ENCODE data around the gene MGLL. TPM values are rescaled to one million over a fixed set of nuclear protein-coding genes. Genes with fewer than 3 reads are reported as not detected.
A peak's percentile ranks its signal among the peaks of the same experiment; 100 is the strongest.

MGLL gene
- total RNA-seq, 1 donor from 2014 or later, result 10.3 TPM

DNA sequence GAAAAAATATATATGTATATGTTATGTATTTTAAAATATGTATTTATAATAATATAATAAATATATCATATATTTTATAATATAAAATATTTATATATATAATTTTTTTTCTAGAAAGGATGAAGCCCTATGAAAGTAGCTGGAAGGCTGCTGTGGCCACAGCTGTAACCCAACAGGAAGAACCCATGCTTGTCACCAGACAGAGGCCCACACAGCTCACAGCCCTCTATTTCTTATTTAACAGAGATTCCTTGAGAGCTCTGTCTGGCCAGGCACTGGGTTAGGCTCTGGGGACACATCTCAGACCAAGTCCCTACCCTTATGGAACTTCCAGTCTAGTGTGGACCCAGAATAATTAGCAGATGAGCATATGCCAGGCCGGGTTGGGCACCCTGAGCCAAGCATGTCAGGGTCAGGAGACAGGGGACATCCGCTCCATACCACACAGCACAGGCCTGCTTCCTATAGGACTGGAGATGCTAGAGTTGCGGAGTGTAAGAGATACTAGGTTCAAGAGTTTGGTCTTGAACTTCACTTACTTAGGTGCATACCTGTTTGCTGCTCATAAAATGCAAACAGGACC is 20.5 kb downstream of the MGLL start:
- peaks cover 11% of the 10 kb centered on the region for H3K27me3 Mint-ChIP-seq (ENCODE audit: unreplicated experiment)
- TF ChIP-seq, protein P1, sequence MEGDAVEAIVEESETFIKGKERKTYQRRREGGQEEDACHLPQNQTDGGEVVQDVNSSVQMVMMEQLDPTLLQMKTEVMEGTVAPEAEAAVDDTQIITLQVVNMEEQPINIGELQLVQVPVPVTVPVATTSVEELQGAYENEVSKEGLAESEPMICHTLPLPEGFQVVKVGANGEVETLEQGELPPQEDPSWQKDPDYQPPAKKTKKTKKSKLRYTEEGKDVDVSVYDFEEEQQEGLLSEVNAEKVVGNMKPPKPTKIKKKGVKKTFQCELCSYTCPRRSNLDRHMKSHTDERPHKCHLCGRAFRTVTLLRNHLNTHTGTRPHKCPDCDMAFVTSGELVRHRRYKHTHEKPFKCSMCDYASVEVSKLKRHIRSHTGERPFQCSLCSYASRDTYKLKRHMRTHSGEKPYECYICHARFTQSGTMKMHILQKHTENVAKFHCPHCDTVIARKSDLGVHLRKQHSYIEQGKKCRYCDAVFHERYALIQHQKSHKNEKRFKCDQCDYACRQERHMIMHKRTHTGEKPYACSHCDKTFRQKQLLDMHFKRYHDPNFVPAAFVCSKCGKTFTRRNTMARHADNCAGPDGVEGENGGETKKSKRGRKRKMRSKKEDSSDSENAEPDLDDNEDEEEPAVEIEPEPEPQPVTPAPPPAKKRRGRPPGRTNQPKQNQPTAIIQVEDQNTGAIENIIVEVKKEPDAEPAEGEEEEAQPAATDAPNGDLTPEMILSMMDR (IDR thresholded peaks at IDR 0.05; ENCODE audit: partially characterized antibody, unreplicated experiment), result no peak
- H3K36me3 Mint-ChIP-seq (ENCODE audit: unreplicated experiment), result peaks cover 6% of the 10 kb centered on the region
- no peak overlapping the region for H3K4me3 Mint-ChIP-seq (ENCODE audit: unreplicated experiment)
- H3K9me3 Mint-ChIP-seq (ENCODE audit: unreplicated experiment), result peaks cover 10% of the 10 kb centered on the region
- peaks cover 22% of the 10 kb centered on the region for H3K4me1 Mint-ChIP-seq (ENCODE audit: low read depth, unreplicated experiment)
- no peak overlapping the region for H3K27ac Mint-ChIP-seq (ENCODE audit: unreplicated experiment)
- no peak for DNase-seq

DNA sequence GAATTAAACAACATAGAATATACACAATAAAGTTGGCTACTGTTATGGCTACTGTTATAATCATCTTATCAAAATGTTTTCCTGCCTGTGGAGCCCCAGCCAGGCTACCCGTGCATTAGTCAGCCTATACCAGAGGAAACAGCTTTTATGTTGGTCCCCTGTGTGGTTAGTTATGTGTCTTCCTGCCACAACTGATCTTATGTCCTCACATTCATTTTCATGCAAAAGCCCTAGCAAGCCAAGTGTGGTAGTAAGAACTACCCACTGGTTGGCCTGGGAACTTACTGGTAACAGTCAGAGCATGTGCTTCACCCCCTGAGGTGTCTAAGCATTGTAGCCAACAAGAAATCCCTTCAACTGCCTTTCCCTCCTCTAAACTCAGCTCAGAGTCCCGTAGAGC is 21.8 kb downstream of the MGLL start:
- Mint-ChIP-seq H3K4me1 (ENCODE audit: low read depth, unreplicated experiment) (peaks cover 29% of the 10 kb centered on the region), H3K9me3 (ENCODE audit: unreplicated experiment) (peaks cover 10% of the 10 kb centered on the region), H3K4me3 (ENCODE audit: unreplicated experiment) (no peak overlapping the region), H3K27me3 (ENCODE audit: unreplicated experiment) (peaks cover 11% of the 10 kb centered on the region), H3K27ac (ENCODE audit: unreplicated experiment) (no peak overlapping the region), H3K36me3 (ENCODE audit: unreplicated experiment) (peaks cover 6% of the 10 kb centered on the region)
- DNase-seq, result no peak
- TF ChIP-seq, protein P1 (IDR thresholded peaks at IDR 0.05; ENCODE audit: partially characterized antibody, unreplicated experiment), result no peak

DNA sequence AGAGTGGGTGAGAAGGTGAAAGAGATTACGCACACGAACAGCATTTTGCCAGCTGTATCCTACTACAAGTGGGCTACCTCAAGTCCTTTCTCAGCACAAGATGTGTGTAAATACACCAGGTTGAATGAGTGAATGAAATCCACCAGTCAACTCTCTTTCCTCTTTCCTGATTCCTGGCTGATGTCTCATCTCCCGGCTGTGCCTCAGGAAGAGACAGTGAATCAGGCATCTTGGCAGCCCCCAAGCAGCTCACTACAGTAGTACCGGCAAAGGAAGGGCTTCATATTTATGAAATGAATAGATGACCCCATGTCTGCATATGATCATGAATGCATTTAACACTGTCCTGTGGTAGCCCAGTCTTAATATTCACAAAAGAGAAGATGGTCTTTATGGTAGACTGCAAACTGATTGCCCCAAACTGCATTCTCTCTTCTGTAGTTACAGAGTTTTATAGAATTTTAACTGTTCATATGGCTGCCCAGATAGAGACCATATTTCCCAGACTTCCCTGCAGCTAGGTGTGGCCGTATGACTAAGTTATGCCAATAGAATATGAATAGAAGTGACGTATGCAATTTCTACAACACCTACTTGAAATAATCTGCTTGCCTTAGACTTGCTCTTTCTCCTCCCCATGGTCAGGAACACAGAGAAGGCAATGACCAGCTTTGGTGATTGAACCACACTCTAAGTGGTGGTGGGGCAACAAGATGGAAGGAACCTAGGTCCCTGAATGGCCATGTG is 22.7 kb downstream of the MGLL start:
- no peak overlapping the region for H3K4me3 Mint-ChIP-seq (ENCODE audit: unreplicated experiment)

DNA sequence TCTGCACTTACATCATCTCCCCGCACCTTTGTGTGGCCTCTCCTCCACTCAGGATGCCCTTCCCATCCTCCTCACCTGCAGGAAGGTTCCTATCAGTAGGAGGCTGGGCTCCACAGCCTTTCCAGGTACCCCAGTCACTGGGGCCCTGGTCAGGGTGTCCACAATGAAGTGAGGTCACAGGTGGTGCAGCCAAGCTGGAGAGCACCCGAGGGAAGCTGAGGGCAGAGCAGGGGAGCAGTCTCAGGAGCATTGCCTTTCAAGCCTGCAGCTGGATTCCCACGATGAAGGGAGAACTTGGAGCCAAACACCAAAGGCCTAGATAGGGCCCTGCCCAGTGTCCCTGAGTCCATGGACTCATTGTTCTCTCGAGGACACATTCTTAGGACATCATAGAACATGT is 23.6 kb downstream of the MGLL start:
- Mint-ChIP-seq H3K27ac (ENCODE audit: unreplicated experiment) (no peak overlapping the region), H3K4me1 (ENCODE audit: low read depth, unreplicated experiment) (peaks cover 18% of the 10 kb centered on the region), H3K4me3 (ENCODE audit: unreplicated experiment) (no peak overlapping the region), H3K36me3 (ENCODE audit: unreplicated experiment) (peaks cover 6% of the 10 kb centered on the region), H3K27me3 (ENCODE audit: unreplicated experiment) (peaks cover 8% of the 10 kb centered on the region), H3K9me3 (ENCODE audit: unreplicated experiment) (peaks cover 13% of the 10 kb centered on the region)
- TF ChIP-seq, protein P1 (IDR thresholded peaks at IDR 0.05; ENCODE audit: partially characterized antibody, unreplicated experiment), result no peak
- no peak for DNase-seq

More for the DNA sequence above, 22.7 kb downstream of the MGLL start:
- Mint-ChIP-seq H3K9me3 (ENCODE audit: unreplicated experiment) (peaks cover 11% of the 10 kb centered on the region), H3K4me1 (ENCODE audit: low read depth, unreplicated experiment) (peaks cover 27% of the 10 kb centered on the region), H3K36me3 (ENCODE audit: unreplicated experiment) (peaks cover 6% of the 10 kb centered on the region), H3K27me3 (ENCODE audit: unreplicated experiment) (peaks cover 9% of the 10 kb centered on the region), H3K27ac (ENCODE audit: unreplicated experiment) (no peak overlapping the region)
- no peak for DNase-seq
- TF ChIP-seq, protein P1 (IDR thresholded peaks at IDR 0.05; ENCODE audit: partially characterized antibody, unreplicated experiment), result no peak

DNA sequence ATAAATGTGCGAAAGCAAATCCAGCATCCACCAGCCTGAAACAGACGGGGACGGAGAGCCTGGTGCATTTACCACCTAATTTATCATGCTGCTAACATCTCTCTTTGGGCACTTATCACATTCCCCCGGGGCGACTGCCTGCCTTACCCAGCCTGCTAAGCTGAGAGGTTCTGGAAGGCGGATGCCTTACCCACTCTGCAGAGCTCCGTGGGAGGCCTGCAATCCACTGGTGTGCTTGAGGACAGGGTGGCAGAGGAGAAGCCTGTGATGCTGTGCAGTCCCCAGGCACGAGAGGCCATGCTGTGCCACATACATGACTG is 25.5 kb downstream of the MGLL start:
- no peak overlapping the region for H3K4me3 Mint-ChIP-seq (ENCODE audit: unreplicated experiment)
- H3K27ac Mint-ChIP-seq (ENCODE audit: unreplicated experiment), result no peak overlapping the region
- peaks cover 12% of the 10 kb centered on the region for H3K4me1 Mint-ChIP-seq (ENCODE audit: low read depth, unreplicated experiment)
- H3K9me3 Mint-ChIP-seq (ENCODE audit: unreplicated experiment), result peaks cover 6% of the 10 kb centered on the region
- H3K36me3 Mint-ChIP-seq (ENCODE audit: unreplicated experiment), result peaks cover 6% of the 10 kb centered on the region
- TF ChIP-seq, protein P1 (IDR thresholded peaks at IDR 0.05; ENCODE audit: partially characterized antibody, unreplicated experiment), result no peak
- H3K27me3 Mint-ChIP-seq (ENCODE audit: unreplicated experiment), result peaks cover 3% of the 10 kb centered on the region
- DNase-seq, result peak; percentile 64

Measured in glutamatergic neuron (in vitro differentiated cells).